NCI-H345 treated with DMSO at 0.1 percent for 48 hours (cell line): Measurements from ENCODE around the gene FALEC.
"Not testable (repeated sequence)": the region's sequence is repeated elsewhere in the genome, so short reads cannot be mapped to it uniquely, and the experiment has no call there.

Source experiments
- DNase-seq: peaks from one replicate; lab custom pipeline; 2025; ENCODE audit not compliant: unreplicated experiment; lab: John Stamatoyannopoulos, UW

FALEC gene

DNA sequence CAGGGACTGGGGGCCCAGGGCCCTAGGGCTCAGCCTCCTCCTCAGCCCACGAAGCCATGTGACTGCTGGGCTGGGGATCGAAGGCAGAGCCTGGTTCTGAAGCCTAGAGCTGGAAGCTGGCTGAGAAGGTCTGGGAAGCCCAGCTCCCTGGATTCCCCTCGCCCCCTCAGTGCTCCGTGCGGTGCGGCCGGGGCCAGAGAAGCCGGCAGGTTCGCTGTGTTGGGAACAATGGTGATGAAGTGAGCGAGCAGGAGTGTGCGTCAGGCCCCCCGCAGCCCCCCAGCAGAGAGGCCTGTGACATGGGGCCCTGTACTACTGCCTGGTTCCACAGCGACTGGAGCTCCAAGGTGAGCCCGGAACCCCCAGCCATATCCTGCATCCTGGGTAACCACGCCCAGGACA, 42.8 kb downstream of the FALEC start:
- DNase-seq: no peak

DNA sequence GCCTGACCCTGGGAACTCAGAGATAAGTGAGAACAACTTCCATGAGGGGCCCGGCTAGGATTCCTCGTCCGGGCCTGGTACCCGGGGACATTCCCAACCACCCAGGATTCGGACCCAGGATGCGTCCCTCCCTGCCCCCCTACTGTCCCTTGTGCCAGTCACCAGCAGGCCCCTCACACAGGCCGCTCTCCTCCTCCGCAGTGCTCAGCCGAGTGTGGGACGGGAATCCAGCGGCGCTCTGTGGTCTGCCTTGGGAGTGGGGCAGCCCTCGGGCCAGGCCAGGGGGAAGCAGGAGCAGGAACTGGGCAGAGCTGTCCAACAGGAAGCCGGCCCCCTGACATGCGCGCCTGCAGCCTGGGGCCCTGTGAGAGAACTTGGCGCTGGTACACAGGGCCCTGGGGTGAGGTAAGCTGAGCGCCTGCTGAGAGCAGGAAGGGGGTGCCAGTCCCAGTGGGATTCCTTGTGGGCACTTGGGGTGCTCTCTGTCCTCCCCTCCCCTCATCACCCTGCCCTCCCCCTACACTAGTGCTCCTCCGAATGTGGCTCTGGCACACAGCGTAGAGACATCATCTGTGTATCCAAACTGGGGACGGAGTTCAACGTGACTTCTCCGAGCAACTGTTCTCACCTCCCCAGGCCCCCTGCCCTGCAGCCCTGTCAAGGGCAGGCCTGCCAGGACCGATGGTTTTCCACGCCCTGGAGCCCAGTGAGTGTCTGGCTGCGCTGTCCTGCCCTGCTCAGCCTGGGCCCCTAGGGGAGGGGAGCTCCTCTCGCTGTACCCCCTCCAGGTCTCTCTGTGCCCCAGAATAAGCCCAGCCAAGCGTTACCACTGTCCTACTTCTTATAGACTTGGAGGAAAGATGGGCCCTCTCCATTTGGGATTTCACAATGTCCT, 43.5 kb downstream of the FALEC start:
- DNase-seq: no peak

DNA sequence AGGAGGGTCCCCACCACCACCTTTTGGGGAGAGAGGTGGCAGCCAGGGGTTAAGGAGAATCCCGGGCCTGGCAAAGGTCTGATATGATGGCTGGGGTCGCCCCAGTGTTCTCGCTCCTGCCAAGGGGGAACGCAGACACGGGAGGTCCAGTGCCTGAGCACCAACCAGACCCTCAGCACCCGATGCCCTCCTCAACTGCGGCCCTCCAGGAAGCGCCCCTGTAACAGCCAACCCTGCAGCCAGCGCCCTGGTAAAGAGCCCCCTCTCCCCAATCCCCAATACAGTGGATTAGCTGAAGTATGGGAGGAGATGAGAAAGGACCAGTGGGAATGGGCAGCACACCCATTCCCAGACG, 44.1 kb downstream of the FALEC start:
- DNase-seq: no peak

DNA sequence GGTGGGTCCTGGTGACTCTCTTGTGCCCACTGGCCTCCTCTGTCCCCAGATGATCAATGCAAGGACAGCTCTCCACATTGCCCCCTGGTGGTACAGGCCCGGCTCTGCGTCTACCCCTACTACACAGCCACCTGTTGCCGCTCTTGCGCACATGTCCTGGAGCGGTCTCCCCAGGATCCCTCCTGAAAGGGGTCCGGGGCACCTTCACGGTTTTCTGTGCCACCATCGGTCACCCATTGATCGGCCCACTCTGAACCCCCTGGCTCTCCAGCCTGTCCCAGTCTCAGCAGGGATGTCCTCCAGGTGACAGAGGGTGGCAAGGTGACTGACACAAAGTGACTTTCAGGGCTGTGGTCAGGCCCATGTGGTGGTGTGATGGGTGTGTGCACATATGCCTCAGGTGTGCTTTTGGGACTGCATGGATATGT, 44.5 kb downstream of the FALEC start:
- DNase-seq: peak; percentile 77

DNA sequence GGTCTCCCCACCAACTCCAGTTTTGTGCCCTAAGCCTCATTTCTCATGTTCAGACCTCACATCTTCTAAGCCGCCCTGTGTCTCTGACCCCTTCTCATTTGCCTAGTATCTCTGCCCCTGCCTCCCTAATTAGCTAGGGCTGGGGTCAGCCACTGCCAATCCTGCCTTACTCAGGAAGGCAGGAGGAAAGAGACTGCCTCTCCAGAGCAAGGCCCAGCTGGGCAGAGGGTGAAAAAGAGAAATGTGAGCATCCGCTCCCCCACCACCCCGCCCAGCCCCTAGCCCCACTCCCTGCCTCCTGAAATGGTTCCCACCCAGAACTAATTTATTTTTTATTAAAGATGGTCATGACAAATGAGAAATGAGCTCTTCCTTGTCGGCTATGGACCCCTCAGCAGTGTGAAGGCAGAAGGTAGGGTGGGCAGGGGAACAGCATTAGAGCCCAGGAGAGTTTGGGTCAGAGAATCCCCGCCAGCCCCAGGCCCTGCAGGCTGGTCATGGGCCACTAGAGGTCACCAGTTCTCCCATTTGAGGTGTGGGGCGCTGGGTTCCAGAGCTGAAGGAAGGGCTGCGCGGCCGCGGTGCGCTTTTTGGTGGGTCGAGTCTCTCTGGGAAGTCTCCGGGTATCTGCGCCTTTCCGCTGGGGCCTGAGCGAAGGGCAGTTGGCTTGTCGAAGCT, 45.2 kb downstream of the FALEC start:
- DNase-seq: peak; percentile 97

DNA sequence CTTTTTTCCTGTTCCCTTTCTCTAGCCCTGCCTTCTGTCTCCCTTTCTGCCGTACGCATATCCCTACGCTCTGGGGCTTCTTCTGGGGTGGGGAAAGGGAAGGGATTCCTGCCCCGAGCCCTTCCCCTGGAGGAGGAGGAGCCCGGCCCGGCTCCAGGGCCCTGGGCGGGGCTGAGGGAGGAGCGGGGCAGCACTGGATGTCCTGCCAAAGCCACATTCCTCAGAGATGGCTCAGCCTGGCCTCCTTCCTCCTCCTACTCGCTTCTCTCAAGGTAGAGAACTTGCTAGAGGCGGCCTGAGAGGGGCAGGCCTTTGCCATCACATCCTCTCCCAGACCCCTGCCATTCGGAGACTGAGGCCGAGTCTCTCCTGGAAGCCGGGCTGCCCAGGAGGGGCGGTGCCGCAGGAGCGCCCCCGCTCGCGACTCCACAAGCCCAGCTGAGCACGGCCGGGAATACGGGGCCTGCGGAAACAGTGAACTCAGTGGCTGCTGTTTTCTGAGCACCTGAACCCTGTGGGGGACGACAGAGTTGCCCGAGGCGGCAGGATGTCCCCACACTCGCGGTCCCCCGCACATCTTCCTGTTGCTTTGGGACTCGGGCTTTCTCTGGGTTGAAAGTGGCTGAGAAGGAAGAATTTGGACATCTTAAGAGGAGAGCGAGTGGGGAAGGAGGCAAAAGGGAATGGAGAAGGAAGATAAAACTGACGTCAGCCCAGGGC, 45.9 kb downstream of the FALEC start:
- DNase-seq: peak; percentile 97

DNA sequence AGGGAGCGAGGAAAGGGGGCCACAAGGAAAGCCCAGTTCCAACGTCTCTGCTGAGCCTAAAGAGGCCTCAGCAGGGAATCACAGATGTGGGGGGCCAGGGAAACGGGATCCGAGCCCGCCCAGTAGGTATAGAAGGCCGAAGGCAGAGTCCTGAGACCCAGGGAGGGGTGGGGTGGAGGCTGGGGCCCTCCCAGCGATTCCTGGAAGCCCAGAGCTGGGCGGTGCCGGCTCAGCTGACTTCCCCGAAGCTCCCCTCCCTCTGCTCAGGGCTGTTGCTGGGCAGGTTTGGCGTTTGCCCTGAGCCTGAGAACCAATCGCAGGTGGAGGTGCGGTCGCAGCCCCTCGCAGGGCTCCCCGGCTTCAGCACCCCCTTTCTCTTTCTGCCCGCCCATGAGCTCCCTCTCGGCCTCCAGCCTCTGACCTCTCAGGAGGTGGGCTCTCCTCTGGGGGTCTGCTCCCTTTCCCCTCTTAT, 46.5 kb downstream of the FALEC start:
- peak; percentile 69 for DNase-seq

DNA sequence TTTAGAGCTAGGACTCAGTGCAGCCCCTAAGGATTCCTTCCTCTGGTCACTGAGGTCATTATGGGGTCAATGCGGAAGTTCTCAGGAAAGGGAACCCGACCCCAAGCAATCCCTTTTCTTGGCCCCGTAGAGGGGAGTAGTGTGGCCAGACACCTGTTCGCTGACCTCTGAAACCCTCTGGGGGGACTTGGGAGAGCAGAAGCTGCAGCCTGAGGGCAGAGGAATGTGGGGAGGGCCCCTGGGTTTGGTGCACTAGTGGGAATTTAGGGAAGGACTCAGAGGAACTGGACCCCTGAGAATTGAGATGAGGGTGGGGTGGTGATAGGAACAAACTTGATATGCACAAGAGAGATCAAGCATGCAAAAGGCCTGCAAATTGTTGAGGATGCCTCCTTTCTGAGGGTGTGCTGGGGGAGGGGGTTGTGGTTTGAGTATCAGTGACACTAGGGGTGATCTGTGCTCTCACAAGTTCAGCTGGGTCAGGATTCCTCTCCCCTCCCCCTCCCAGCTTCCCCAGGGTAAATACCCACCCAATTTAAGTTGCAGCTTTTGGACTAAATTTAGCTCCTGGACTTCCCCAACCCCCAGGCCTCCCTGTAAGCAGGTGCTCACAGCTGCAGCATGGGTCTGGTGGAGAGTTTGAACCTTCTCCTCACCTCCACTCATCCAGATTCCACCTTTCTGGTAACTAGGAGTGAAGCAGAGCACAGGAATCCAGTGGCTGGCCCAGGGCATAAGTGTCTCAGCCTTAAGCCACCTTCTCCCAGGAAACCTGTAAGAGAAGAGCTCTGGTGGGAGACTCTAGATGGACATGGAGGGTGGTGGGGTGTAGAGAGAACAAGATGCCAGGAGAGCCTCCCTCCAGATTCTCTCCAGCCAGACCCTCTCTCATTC, 47.1 kb downstream of the FALEC start:
- DNase-seq: no peak

DNA sequence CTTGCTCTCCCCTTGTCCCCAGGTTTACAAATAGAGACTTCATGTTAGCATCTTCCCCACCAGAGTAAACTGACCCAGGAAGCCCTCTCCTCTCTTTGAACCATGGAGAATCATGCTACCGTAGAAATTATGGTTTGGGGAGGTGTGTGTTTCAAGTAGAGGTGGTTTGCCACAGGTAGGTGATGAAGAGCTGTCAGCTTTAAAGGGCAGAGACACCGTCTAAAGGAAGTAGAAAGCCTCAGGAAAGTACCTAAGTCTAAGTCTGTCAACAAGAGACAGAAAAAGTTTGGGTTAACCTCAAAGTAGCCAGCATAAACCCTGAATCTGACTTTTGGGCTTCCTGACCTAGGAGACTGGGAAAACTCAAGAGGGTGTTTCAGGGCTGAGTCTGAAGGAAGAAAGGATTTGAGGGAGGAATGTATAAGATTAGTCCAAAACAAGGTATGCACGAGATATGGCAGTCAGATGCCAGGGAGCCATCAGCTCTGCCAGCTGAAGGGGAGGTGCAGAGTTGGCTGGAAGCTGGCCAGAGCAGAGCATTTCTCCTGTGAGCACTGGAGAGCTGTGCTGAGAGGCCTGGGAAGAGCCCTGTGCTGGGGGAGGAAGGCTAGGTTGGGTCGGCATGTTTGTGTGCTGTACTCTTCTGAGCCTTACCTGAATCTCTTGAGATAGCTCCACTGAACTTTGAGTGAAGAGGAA, 47.9 kb downstream of the FALEC start:
- no peak for DNase-seq

- no peak for DNase-seq
Observed at GRCh38 chr1:150564051-150564991, 48.8 kb downstream of the FALEC start.

DNA sequence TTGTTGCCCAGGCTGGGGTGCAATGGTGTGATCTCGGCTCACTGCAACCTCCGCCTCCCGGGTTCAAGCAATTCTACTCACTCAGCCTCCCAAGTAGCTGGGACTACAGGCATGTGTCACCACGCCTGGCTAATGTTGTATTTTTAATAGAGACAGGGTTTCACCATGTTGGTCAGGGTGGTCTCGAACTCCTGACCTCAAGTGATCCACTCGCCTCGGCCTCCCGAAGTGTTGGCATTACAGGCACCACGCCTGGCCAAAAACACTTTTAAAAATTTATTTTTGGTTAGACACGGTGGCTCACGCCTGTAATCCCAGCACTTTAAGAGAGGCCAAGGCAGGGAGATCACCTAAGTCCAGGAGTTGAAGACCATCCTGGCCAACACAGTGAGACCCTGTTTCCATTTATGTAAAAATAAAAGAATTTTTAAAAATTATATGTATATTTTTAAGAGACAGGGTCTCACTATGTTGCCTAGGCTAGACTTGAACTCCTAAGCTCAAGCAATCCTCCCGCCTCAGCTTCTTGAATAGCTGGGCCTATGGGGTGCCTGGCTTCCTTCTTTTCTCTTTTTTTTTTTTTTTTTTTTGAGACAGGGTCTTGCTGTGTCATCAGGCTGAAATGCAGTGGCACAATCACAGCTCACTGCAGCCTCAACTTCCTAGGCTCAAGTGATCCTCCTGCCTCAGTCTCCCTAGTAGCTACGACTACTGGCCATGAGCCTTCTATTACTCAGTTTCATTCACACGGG, 49.9 kb downstream of the FALEC start:
- DNase-seq: not testable (repeated sequence)

DNA sequence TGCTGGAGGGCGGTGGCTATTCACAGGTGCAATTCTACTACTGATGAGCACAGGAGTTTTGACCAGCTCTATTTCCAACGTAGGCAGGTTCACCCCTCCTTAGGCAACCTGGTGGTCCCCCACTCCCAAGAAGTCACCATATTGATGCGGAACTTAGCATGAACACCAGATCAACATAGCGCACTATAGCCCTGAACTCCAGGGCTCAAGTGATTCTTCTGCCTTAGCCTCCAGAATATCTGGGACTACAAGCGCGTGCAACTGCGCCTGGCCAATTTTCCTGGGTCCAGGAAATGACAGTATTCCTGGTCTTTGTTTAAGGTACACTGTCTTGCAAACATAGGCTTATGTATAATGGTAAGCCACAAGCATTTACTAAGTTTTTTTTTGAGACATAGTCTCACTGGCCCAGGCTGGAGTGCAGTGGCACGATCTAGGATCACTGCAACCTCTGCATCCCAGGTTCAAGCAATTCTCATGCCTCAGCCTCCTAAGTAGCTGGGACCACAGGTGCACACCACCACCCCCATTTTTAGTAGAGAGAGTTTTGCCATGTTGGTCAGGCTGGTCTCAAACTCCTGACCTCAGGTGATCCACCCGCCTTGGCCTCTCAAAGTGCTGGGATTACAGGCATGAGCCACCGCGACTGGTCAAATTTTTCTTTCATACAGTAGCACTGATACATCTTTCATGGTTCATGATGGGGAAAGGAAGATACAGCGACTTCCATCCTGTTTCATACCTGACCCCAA, 51.2 kb downstream of the FALEC start:
- DNase-seq: no peak

DNA sequence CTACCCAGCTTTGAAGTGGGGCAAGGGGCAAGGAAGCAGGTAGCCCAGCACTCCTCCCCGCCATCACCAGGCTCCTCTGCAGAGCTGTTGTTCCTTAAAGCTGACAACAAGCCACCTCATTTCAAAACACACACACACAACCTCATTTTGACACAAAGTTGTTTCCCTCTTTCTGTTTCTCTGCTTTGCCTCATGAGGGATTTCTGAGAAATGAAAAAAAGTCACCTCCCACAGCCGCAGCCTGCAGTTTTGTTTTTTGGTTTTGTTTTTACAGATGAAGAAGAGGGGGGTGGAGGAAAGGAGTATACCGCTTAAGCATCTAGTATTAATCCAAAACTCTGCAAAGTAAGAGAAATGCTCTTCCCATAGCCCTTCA, 51.8 kb downstream of the FALEC start:
- no peak for DNase-seq

DNA sequence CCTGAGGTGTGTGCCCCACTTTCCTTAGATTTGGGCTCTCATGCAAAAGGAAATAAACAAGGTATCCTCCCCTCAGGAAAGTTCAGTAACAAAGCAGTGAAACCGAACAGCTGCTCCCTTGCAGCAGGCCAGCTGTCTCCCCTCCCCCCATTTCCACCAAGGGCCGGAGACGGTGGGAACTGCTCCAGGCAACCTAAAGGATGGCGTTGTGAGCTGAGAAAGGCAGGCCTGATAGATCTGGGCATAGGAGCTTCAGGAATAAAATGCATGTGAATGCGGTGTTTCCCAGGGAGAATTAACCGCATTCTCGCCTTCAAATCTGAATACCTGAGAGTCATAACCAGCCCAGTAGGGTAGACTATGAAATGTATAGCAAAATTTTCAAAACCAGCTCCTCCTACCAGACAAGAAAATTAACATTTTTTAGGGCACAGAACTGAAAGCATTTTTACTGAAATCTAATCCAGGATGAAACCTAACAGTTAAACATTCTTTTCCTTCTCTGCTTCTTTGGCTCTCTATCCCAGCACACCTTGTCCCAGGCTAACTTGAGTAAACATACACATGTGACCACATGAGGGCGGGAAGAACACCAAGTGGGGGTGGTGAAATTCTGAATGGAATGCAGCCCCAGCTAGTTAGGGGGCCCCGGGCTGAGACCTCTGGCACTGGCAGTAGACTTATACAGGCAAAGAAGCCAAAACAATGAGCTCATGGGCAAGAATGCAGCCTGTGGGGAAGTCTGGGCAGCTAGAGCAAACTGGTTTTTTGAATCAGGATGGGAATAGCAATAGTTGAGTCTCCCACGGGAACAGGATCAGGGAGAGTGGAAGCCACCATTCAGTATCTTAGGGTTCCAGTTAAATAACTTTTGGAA, 52.4 kb downstream of the FALEC start:
- no peak for DNase-seq

GRCh38 chr1:150568594-150568966, 53.0 kb downstream of the FALEC start:
- DNase-seq: no peak

DNA sequence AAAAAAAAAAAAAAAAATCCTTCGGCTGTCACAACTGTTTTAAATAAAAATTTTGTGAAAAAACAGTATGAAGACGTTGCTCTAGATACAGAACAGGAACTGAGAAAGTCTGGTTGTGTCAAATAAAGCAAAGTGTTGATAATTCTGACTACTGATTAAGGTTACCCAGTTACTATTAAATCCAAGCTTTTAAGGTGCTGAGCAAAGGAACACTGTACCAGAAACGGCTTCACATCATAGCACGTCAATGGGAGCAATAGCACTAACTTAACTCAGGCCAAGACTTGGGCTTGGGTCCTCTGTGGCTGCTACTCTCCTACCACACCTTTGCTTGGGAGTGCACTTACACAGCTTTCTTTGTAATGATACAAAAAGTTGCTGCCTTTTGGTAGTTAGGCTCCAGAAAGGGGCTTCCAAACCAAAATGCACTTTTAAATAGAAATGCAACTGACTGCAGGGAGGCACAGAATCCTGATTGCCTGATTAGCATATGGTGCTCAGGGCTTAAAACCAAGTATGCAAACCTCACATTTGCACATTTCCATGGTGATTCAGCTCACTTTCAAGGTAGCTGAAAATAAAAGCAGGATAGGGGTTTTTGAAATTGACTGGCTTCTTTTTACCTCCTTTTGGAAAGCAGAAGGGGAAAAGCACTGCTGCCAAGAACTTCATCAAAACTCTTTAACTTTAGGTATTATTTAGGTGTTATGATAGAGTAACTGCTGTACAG, 57.5 kb downstream of the FALEC start:
- no peak for DNase-seq
